Brain microvascular endothelial cell (primary cell): Measurements from ENCODE around the gene AFAP1L2.

Experiments used
- DNase-seq: peaks from one replicate; pipeline ENCODE4 v3.0.0-alpha.2; 2020
- H3K27ac ChIP-seq: fragments of 250-450 bp; sonication (Bioruptor Pico); 2 replicates; pipeline ENCODE4 v1.5.1; 2020; ENCODE audit warnings: mild to moderate bottlenecking, moderate library complexity
- H3K27me3 ChIP-seq: fragments of 250-450 bp; sonication (Bioruptor Pico); replicated peaks from 2 replicates; pipeline ENCODE4 v1.5.1; 2020; ENCODE audit warnings: mild to moderate bottlenecking
- H3K36me3 ChIP-seq: fragments of 250-450 bp; sonication (Bioruptor Pico); replicated peaks from 2 replicates; pipeline ENCODE4 v1.5.1; 2020; ENCODE audit warnings: mild to moderate bottlenecking
- H3K4me3 ChIP-seq: 2 replicates; pipeline ENCODE4 v1.5.1; 2011; ENCODE audit warnings: low read depth, mild to moderate bottlenecking, control low read depth, low read length, moderate library complexity
- CTCF ChIP-seq: IDR thresholded peaks from 2 replicates; pipeline ENCODE4 v1.5.1; 2011; ENCODE audit warnings: low read depth, mild to moderate bottlenecking, moderate library complexity, low read length, control low read depth, inconsistent platforms; ENCODE audit errors: missing control alignments
- in situ Hi-C: cut with HindIII; loops from 2 replicates; pipeline ENCODE4 v1.10.0; 2017; ENCODE audit warnings: low sequenced_read_pairs, low pct_ligation_motif_present

AFAP1L2 gene

DNA sequence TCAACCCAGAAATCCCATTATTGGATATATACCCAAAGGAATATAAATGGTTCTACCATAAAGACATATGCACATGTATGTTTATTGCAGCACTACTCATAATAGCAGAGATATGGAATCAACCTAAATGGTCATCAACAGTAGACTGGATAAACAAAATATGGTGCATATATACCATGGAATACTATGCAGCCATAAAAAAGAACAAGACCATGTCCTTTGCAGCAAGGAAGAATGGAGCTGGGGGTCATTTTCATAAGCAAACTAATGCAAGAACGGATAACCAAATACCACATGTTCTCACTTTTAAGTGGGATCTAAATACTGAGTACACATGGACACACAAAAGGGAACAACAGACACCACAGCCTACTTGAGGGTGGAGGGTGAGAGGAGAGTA is 2.2 kb upstream of the AFAP1L2 start:
- H3K4me3 ChIP-seq: no peak overlapping the region
- no peaks in the 10 kb centered on the region for H3K36me3 ChIP-seq
- in situ Hi-C loops: no loop called here
- H3K27me3 ChIP-seq: peaks cover 18% of the 10 kb centered on the region
- H3K27ac ChIP-seq: no peak overlapping the region
- TF ChIP-seq CTCF: no peak
- no peak for DNase-seq

- Histone ChIP-seq H3K27ac (no peak overlapping the region), H3K36me3 (no peaks in the 10 kb centered on the region), H3K4me3 (no peak overlapping the region), H3K27me3 (peaks cover 18% of the 10 kb centered on the region)
- no peak for TF ChIP-seq CTCF
- in situ Hi-C loops: no loop called here
- no peak for DNase-seq
Measured at GRCh38 chr10:114405011-114405350, 679 bp upstream of the AFAP1L2 start.

- Histone ChIP-seq H3K27me3 (peaks cover 18% of the 10 kb centered on the region), H3K27ac (no peak overlapping the region), H3K4me3 (peak overlapping the region; percentile 33), H3K36me3 (no peaks in the 10 kb centered on the region)
- TF ChIP-seq CTCF: peak; percentile 44
- no peak for DNase-seq
- in situ Hi-C loops: no loop called here
Measured at GRCh38 chr10:114403541-114404161, 651 bp downstream of the AFAP1L2 start.

GRCh38 chr10:114402871-114403540 is 1.3 kb downstream of the AFAP1L2 start:
- in situ Hi-C loops: no loop called here
- peak; percentile 30 for DNase-seq
- Histone ChIP-seq H3K27ac (no peak overlapping the region), H3K27me3 (peaks cover 18% of the 10 kb centered on the region), H3K36me3 (no peaks in the 10 kb centered on the region), H3K4me3 (peak overlapping the region; percentile 33)
- no peak for TF ChIP-seq CTCF

- TF ChIP-seq CTCF: no peak
- in situ Hi-C loops: no loop called here
- Histone ChIP-seq H3K27me3 (peaks cover 18% of the 10 kb centered on the region), H3K36me3 (no peaks in the 10 kb centered on the region), H3K27ac (no peak overlapping the region), H3K4me3 (no peak overlapping the region)
- no peak for DNase-seq
Measured at GRCh38 chr10:114402233-114402632, 2.1 kb downstream of the AFAP1L2 start.
